HG03039 (cell line): ENCODE measurements around the gene ANKRD17.
A peak's percentile ranks its signal among the peaks of the same experiment; 100 is the strongest.
"Not testable (repeated sequence)": the region's sequence is repeated elsewhere in the genome, so short reads cannot be mapped to it uniquely, and the experiment has no call there.

Experiments used
- ATAC-seq: cut with Tn5 transposase; IDR thresholded peaks from one replicate; pipeline ENCODE4 v1.9.1; 2021; ENCODE audit warnings: mild to moderate bottlenecking, moderate library complexity; ENCODE audit not compliant: unreplicated experiment

Gene ANKRD17, protein sequence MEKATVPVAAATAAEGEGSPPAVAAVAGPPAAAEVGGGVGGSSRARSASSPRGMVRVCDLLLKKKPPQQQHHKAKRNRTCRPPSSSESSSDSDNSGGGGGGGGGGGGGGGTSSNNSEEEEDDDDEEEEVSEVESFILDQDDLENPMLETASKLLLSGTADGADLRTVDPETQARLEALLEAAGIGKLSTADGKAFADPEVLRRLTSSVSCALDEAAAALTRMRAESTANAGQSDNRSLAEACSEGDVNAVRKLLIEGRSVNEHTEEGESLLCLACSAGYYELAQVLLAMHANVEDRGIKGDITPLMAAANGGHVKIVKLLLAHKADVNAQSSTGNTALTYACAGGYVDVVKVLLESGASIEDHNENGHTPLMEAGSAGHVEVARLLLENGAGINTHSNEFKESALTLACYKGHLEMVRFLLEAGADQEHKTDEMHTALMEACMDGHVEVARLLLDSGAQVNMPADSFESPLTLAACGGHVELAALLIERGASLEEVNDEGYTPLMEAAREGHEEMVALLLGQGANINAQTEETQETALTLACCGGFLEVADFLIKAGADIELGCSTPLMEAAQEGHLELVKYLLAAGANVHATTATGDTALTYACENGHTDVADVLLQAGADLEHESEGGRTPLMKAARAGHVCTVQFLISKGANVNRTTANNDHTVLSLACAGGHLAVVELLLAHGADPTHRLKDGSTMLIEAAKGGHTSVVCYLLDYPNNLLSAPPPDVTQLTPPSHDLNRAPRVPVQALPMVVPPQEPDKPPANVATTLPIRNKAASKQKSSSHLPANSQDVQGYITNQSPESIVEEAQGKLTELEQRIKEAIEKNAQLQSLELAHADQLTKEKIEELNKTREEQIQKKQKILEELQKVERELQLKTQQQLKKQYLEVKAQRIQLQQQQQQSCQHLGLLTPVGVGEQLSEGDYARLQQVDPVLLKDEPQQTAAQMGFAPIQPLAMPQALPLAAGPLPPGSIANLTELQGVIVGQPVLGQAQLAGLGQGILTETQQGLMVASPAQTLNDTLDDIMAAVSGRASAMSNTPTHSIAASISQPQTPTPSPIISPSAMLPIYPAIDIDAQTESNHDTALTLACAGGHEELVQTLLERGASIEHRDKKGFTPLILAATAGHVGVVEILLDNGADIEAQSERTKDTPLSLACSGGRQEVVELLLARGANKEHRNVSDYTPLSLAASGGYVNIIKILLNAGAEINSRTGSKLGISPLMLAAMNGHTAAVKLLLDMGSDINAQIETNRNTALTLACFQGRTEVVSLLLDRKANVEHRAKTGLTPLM (N-terminal part only)

DNA sequence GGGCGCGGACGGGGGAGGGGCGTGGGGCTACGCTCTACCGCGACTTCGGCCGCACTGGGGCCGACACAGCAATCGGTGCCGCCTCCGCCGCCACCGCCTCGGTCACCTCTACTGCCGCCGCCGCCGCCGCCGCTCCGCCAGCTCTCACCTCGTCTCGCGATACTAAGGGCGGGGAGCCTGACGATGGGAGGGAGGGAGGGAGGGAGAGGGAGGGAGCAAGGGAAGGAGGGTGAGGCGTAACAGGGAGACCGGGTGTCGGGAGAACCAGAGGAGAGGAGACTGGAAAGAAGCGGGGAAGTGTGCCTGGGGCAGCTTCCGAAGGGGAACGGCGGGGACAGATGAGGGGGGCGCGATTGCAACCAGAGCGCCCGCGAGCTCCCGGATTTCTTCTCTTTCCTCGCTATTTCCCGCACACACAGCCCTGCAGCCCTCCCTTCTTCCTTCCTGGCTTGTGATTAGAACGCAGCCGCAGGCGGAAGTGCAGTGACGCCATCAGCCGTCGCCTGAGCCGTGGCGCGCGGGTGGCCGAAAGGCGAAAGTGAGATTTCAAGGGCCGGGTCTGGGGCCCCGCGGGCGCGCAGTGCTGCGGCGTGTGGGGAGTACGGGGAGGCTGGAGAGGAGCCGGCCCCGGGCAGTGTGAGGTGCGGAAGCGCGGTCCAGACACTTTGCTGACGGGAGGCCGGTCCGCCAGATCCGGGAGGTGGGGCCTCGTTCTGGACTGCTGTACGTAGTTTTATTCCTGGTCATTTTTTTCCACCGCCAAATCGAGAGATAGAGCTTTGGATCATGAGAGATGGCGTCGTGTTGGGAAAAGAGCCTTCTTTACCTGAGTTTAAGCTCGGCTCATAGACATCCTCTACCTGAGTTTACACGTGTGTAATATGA is at the start of gene ANKRD17:
TSS of gene ANKRD17 (minus strand) at position 113 of the 885 bp plus-strand sequence. CDS start 130 bp downstream, outside the sequence.
- ATAC-seq = peak; percentile 76

DNA sequence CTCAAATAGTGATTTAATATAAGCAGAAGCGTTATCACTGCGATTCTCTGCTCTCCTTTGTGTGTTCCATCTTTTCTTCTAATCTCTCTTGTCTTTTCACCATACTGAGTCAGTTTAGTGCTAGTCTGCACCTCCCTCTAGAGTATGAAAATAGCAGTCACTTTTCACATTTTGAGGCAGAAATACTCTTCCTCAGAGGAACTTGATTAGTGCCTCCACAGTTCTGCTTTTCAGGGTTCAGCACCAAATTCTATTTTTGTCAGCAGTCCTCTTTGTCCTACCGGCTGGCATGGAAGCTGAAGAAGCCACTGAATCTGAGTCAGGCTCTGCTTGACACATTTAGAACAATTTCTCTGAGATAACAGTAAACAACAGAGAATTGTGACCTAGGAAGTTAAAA is 49.7 kb upstream of the ANKRD17 start:
- peak; percentile 61 for ATAC-seq

DNA sequence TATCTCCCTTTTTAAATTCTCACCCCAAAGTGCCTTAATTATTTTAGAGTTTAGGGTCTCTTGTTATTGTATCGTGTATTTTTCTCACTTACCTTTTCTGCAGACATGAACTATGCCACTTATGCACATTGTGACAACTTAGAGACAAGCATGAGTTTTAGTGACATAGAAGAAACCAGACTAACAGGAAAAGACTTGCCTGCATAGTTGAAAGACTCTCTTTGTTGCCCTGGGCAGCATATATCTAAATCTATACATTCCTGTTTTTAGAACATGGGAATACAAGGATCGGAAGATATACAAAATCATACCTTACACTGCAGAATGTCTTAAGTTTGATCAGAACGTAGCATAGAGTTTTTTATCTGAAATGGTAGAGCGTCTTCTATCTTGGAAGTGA is 45.1 kb upstream of the ANKRD17 start:
- no peak for ATAC-seq

DNA sequence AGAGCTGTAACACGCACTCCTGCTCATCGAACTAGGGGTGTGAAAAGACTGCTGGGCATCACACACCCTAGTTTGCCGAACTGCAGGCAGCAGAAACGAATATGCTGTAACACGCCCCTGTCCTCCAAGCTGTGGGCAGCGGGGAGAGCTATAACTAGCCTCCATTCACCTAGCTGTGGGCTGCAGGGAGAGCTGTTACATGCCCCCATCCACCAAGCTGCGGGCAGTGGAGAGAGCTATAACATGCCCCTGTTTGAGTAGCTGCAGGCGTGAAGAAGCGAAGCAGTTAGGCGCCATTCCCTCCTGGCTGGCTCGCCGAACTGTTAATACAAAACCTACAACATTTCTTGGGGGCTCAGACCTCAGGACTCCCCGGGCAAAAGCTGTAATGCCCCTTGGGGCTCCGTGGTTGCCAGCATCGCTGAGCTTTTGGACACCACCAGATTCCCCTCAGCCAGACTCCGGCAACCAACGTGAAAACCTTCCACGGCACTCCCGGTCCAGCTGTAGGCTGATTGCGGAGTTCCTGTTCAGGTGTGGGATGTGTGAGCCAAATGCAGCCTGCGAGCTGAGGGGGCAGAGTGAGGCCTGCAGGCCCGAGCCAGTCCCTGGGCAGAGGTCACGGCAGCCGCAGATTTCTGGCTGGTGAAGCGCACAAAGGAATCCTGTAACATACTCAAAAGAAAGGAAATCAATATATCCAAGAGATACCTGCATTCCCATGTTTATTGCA is 41.1 kb upstream of the ANKRD17 start:
- no peak for ATAC-seq

DNA sequence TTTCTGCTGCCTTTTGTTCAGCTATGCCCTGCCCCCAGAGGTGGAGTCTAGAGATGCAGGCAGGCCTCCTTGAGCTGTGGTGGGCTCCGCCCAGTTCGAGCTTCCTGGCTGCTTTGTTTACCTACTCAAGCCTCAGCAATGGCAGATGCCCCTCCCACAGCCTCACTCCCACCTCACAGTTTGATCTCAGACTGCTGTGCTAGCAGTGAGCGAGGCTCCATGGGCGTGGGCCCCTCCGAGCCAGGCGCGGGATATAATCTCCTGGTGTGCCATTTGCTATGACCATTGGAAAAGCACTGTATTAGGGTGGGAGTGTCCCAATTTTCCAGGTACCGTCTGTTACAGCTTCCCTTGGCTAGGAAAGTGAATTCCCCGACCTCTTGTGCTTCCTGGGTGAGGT is 34.1 kb upstream of the ANKRD17 start:
- ATAC-seq = not testable (repeated sequence)

DNA sequence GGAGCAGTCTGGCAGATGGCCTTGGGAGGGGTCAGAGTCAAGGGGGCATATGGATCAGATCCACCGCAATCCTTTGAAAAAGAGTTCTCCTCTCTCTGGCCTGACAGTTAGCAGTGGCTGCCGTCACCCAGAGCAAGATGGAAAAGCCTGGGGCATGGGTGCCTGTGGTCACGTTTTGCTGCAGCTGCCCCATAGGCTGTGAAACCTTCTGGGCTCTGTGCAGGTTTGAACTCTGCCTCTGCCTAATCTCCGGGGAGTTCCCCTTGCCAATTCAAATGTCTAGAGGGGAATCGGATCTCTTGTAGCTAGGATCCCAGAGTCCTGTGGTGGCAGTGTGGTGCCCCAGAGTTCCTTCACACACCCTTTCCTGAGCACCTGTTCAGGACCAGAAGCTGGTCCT is 23.4 kb upstream of the ANKRD17 start:
- no peak for ATAC-seq

DNA sequence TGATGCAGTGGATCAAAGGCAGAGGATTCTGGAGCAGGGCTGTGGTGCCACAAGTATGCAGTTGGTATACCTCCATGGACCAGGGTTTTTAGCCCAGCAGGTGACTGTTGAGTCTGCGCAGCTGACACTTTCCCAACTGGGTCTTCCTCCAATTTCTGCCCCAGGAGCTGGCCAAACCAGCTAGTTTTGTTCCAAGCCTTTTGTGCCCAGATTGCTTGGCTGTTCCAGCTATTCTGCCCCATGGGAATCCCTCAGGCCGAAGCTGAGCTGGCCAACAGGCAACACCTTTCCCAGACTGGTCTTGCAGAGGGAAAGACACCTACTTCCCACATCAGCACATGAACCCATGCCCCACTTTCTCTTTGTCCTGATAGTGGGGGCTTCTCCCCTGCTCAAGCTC is 22.8 kb upstream of the ANKRD17 start:
- no peak for ATAC-seq

DNA sequence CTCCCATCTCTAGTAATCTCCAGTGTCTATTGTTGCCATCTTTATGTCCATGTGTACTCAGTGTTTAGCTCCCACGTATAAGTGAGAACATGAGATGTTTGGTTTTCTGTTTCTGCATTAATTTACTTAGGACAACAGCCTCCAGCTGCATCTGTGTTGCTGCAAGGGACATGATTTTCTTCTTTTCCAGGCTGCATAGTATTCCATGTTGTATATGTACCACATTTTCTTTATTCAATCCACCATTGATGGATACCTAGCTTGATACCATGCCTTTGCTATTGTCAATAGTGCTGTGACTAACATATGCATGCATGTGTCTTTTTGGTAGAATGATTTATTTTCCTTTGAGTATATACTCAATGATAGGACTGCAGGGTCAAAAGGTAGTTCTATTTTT is 18.6 kb upstream of the ANKRD17 start:
- no peak for ATAC-seq

DNA sequence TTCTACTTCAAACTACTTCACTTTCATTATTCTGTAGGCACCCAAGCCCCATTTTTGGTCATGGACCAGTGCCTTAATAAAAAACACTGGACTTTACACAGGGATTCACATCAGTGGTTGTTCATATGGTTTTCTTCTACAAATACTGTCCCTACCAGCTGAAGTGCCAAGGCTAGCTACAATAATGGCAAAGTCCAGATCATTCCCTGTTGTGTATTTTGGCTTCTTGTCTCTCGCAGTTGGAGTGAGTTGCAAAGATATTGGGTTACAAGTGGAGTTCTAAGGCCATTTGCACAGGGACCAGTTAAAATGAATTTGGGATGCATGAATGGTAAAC is 16.7 kb upstream of the ANKRD17 start:
- no peak for ATAC-seq

DNA sequence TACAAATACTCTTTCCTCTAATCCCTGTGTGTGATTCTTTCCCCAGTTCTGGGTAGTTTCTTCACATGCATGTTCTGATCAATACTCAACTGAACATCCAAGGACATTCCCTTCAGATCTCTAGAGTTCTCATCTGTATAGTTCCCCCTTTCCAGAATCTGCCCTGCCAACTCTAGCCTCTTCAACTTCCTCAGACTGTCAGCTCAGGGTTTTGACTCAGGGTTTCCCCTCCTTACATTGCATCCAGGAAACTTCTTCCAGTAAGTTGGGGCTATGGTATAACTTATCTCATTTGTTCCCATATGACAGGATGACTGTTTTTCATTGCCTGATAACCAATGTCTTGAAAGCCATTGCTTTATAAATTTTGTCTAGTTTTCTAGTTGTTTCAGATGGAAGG is 14.2 kb upstream of the ANKRD17 start:
- no peak for ATAC-seq

DNA sequence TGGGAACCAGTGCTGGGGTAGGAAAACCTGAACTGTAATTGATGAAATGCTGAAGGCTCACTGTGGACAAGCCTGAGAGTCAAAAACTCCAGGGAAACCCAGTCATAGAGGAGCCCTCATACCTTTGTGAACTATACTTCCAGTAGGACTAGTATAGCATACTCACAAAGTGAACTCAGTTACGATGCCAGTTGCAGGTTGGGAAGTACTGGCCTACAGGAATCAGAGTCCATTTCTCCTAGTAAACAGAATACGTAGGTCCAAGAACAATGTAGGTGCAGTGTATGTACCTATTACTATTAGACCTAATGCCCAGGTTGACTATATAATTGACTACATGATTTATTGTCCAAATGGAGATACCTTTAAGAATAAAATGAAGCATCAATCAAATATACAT is 8.5 kb upstream of the ANKRD17 start:
- ATAC-seq = no peak

DNA sequence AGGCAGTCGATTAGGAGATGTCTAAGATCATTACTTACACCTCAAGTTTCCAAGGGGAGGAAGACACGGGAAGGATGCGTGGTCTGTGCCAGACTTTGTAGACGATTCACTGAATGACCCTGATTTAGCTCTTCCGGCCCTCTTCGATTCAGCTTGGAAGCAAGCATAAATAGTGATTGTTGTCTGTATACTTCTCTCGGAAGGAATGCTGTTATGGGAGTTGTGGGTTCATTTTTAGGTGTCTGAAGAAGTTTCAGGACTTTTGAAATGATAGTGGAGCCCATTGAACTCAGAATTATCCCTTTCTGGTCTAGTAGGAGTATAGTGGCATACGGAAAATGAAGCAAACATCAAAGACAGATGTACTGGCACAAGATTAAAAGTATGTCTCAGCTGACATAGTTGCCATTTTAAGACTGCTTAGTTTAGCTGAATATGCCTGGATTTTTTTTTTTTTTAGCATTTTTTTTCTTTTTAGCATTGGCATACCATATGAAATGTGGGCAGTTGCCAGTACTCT is 1.0 kb upstream of the ANKRD17 start:
- ATAC-seq = peak; percentile 3

DNA sequence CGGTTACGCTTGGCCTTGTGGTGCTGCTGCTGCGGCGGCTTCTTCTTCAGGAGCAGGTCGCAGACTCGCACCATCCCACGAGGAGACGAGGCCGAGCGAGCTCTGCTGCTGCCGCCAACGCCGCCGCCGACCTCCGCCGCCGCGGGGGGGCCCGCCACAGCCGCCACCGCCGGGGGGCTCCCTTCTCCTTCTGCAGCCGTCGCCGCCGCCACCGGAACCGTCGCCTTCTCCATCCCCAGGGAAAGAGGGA is 237 bp downstream of the ANKRD17 start:
- peak; percentile 23 for ATAC-seq

DNA sequence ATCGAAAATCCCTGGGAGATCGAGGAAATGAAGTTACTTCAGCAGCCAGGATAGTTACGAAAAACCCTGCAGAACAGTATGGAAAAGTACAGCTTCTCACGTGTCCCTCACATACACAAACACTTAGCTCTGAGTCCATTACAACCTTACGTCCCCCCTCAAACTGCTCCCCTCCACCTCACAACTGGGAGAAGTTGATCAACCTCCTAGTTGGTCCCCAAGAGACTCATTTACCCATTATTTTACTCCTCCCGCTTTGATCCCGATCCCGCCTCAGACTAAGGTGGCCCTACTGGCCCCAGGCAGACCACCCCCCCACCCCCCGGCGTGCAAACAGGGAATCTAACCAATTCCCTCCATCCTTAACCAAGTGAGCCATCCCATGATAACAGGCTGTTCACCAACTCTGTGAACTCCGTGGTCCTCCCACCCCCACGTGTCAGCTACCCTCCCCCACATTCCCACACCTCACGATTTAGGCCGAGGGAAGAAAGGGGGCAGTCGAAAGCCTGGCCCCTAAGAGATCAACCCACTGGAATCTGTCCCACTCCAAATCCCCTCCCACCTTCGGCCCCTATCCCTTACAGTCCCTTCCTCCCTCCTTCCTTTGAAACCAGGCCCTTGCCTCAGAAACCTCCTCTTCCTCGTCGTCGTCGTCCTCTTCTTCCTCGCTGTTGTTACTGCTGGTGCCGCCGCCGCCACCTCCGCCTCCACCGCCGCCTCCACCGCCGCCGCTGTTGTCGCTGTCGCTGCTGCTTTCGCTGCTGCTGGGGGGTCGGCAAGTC is 755 bp downstream of the ANKRD17 start:
- peak; percentile 7 for ATAC-seq

DNA sequence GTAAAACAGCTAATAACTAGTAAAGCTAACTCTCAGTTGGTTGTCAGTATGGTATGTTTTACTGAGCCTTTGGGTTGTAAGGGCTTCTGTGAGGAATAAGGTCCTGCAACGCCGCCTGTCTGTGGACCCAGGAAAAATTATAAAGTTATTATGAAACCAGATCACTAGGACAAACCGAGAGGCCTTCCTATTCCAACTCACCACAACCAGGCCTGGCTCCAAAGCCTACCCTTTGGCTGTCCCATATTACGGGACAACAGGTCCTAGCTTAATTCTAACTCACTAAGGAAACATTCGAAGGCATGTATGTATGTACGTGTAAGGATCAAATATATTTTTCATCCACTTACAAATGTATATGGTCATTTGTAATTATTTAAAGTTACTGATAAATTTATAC is 1.4 kb downstream of the ANKRD17 start:
- no peak for ATAC-seq

DNA sequence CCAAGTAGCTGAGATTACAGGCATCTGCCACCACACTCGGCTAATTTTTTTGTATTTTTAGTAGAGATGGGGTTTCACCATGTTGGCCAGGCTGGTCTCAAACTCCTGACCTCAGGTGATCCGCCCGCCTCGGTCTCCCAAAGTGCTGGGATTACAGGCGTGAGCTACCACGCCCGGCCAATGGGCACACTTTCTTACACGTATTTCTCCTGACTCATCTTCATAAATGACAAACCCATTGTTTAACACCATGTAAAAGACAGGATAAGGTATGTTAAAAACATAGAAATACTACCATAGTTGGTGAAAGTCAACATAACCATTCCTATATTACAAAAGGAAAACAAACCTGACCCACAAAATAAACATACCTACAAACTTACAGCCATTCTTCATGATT is 2.8 kb downstream of the ANKRD17 start:
- ATAC-seq = not testable (repeated sequence)

DNA sequence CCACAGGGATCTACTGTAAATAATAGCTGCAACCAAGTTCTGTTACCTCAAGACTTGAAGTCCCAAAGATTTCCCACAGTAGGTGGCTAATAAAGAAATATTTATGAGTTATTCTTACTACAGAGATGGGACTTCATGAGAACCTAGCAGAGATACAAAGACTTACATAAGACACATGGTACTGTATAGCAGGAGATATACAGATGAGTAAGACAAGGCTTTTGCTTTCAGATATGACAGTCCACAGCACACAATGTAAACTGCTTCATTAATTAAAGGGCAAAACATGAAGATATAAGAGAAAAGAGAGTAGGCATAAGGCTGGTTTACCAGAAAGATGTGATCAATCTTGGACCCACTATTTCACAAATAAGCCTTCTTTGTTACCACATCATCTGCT is 6.6 kb downstream of the ANKRD17 start:
- ATAC-seq = no peak

DNA sequence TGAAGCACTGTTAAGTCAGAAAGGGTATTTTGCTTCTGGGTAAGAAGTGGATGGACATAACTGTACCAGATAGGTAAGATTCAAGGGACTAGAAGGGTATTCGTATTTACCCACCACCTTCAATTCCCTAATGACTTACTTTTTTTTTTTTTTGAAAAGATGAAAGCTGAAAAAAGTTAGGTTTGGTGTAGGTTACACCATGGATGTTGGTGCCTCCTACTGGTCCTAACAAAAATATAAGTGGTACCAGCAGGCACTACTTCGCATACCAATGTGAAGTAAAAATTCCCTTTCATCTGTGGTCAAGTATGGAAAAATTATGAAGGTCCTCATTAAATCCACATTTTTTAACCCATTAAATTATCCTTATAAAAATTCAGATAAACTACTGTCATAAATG is 7.2 kb downstream of the ANKRD17 start:
- ATAC-seq = no peak

DNA sequence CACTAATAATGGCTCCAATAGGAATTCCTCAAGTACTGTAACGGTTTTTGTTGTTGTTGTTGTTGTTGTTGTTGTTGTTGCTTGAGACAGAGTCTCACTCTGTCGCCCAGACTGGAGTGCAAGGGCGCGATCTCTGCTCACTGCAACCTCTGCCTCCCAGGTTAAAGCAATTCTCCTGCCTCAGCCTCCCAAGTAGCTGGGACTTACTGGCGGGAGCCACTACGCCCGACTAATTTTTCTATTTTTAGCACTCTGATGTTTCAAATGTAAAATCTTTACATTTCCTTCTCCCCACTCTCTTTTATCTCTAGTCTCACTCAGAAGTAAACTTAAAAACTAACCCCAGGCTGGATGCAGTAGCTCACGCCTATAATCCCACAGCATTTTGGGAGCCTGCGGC is 8.0 kb downstream of the ANKRD17 start:
- ATAC-seq = no peak
